ENCODE data around the gene BMPR2. TPM values are rescaled to one million over a fixed set of nuclear protein-coding genes. Genes with fewer than 3 reads are reported as not detected.

The BMPR2 gene
- polyA plus RNA-seq, 3 donors = 4.1 to 6.4 (median 4.8) TPM

- Histone ChIP-seq H3K36me3 (replicated peaks in 1 of 2; ENCODE audit: control insufficient read depth in 1 of 2, insufficient read depth in 2 of 2, low read length in 2 of 2) (no peaks in the 10 kb centered on the region), H3K4me3 (replicated peaks in 1 of 3; ENCODE audit: low read depth in 2 of 3, low read length in 3 of 3) (peak overlapping the region; percentile 87 to 99 (median 93)), H3K4me2 (replicated peaks; ENCODE audit: extremely low read depth, low read length, poor library complexity, severe bottlenecking) (peak overlapping the region; percentile 93), H3K9ac (ENCODE audit: insufficient read depth, low read length, poor library complexity, severe bottlenecking) (peak overlapping the region; percentile 65), H4K20me1 (ENCODE audit: insufficient read depth, low read length) (peaks cover 33% of the 10 kb centered on the region), H3K27ac (ENCODE audit: low read depth in 1 of 2, low read length in 2 of 2) (peak overlapping the region in 1 of 2 donors; percentile 71), H3K4me1 (ENCODE audit: control insufficient read depth in 1 of 2, insufficient read depth in 2 of 2, low read length in 2 of 2) (peaks cover 22 to 40% of the 10 kb centered on the region in 2 donors), H3K27me3 (ENCODE audit: control insufficient read depth in 2 of 2, insufficient read depth in 2 of 2, low read length in 2 of 2) (peaks cover 4 to 24% of the 10 kb centered on the region in 2 donors), H3K79me2 (ENCODE audit: insufficient read depth, low read length) (peaks cover 36% of the 10 kb centered on the region), H3K9me3 (replicated peaks in 1 of 2; ENCODE audit: control insufficient read depth in 1 of 2, insufficient read depth in 1 of 2, low read length in 2 of 2) (no peaks in the 10 kb centered on the region), H2AFZ (ENCODE audit: insufficient read depth, low read depth, low read length, poor library complexity, severe bottlenecking) (peak overlapping the region; percentile 96)
- DNase-seq = peak in 2 of 3 donors; percentile 17 to 24
- no peak for TF ChIP-seq CTCF (IDR thresholded peaks at IDR 0.05)
- Mint-ChIP-seq H3K27ac (peak overlapping the region in 6 of 7 donors; percentile 61 to 90 (median 80)), H3K36me3 (no peaks in the 10 kb centered on the region), H3K27me3 (ENCODE audit: low read depth in 3 of 3) (peaks cover 8 to 40% (median 18%) of the 10 kb centered on the region in 3 donors), H3K9me3 (peaks cover 0 to 4% (median 2%) of the 10 kb centered on the region in 7 donors), H3K4me1 (peaks cover 40% of the 10 kb centered on the region), H3K4me3 (peak overlapping the region; percentile 99 to 100)
- intact Hi-C loops (cut with micrococcal nuclease) = loop anchor here (5.0 to 10.0 kb wide), 3 partner anchors 110 to 640 kb away; partner anchors contain the start of genes NBEAL1 (in 1 of the 2) and NOP58 (in 1 of the 2)
- under 1% methylated on average over 17 of the region's 33 CpGs for WGBS (ENCODE audit: insufficient coverage)
These were observed 1.0 kb upstream of the BMPR2 start for GRCh38 chr2:202375033-202375608.

GRCh38 chr2:202376460-202377206 lies 506 bp downstream of the BMPR2 start:
- H3K4me1 Mint-ChIP-seq = peaks cover 44% of the 10 kb centered on the region
- peak in 2 of 3 donors; percentile 20 to 21 for DNase-seq

More at GRCh38 chr2:202376460-202377206, 506 bp downstream of the BMPR2 start:
- Mint-ChIP-seq H3K36me3 (peaks cover 0 to 2% of the 10 kb centered on the region in 2 donors), H3K9me3 (peaks cover 0 to 4% (median 2%) of the 10 kb centered on the region in 7 donors), H3K27ac (peak overlapping the region; percentile 55 to 92 (median 82)), H3K4me3 (peak overlapping the region; percentile 99 to 100), H3K27me3 (ENCODE audit: low read depth in 3 of 3) (peaks cover 12 to 44% (median 18%) of the 10 kb centered on the region in 3 donors)
- TF ChIP-seq CTCF (IDR thresholded peaks at IDR 0.05) = no peak
- Histone ChIP-seq H3K79me2 (ENCODE audit: insufficient read depth, low read length) (peaks cover 47% of the 10 kb centered on the region), H3K27ac (ENCODE audit: low read depth in 1 of 2, low read length in 2 of 2) (peak overlapping the region; percentile 71 to 77), H4K20me1 (ENCODE audit: insufficient read depth, low read length) (peaks cover 48% of the 10 kb centered on the region), H3K4me1 (ENCODE audit: control insufficient read depth in 1 of 2, insufficient read depth in 2 of 2, low read length in 2 of 2) (peaks cover 22 to 42% of the 10 kb centered on the region in 2 donors), H3K9me3 (replicated peaks in 1 of 2; ENCODE audit: control insufficient read depth in 1 of 2, insufficient read depth in 1 of 2, low read length in 2 of 2) (no peaks in the 10 kb centered on the region), H2AFZ (ENCODE audit: insufficient read depth, low read depth, low read length, poor library complexity, severe bottlenecking) (peak overlapping the region; percentile 96), H3K4me2 (replicated peaks; ENCODE audit: extremely low read depth, low read length, poor library complexity, severe bottlenecking) (peak overlapping the region; percentile 93), H3K27me3 (ENCODE audit: control insufficient read depth in 2 of 2, insufficient read depth in 2 of 2, low read length in 2 of 2) (peaks cover 4 to 24% of the 10 kb centered on the region in 2 donors), H3K36me3 (replicated peaks in 1 of 2; ENCODE audit: control insufficient read depth in 1 of 2, insufficient read depth in 2 of 2, low read length in 2 of 2) (no peaks in the 10 kb centered on the region), H3K4me3 (replicated peaks in 1 of 3; ENCODE audit: low read depth in 2 of 3, low read length in 3 of 3) (peak overlapping the region; percentile 87 to 99 (median 93)), H3K9ac (ENCODE audit: insufficient read depth, low read length, poor library complexity, severe bottlenecking) (peak overlapping the region; percentile 65)
- intact Hi-C loops (cut with micrococcal nuclease) = loop anchor here (5.0 to 10.0 kb wide), 3 partner anchors 112 to 638 kb away; partner anchors contain the start of genes NBEAL1 (in 1 of the 2) and NOP58 (in 1 of the 2)
- WGBS (ENCODE audit: insufficient coverage) = under 1% methylated on average over 23 of the region's 69 CpGs

All from CD14-positive monocyte (primary cell).